H1 (cell line): ENCODE data around the gene EVC2. TPM values are rescaled to one million over a fixed set of nuclear protein-coding genes. Genes with fewer than 3 reads are reported as not detected.
A peak's percentile ranks its signal among the peaks of the same experiment; 100 is the strongest.

Source experiments
- CTCF ChIA-PET: fragments of 300-600 bp; sonication (Branson Sonifier 250); formaldehyde crosslinking; loops from one replicate; lab custom pipeline; 2021; ENCODE audit not compliant: partially characterized antibody; lab: Charles Lee
- POLR2A ChIA-PET: fragments of 300-600 bp; sonication (Branson Sonifier 250); formaldehyde crosslinking; loops from one replicate; lab custom pipeline; 2021; ENCODE audit warnings: inconsistent platforms; ENCODE audit not compliant: partially characterized antibody; lab: Charles Lee
- DNase-seq, 2 experiments: peaks; one replicate each; pipeline versions ENCODE4 v3.0.0 to v3.0.0-alpha.2; 2010 to 2022; ENCODE audit warnings: low spot score in 2 of 2, low read depth in 1 of 2, mixed read lengths in 1 of 2
- FAIRE-seq: peaks from 2 replicates; lab custom pipeline; 2011; peaks lifted over from hg19 to GRCh38; lab: Jason Lieb, UNC
- H2AFZ ChIP-seq: 2 replicates; pipeline ENCODE4 v1.8.1; 2012; ENCODE audit warnings: low read length, inconsistent platforms
- H2AK5ac ChIP-seq: 2 replicates; pipeline ENCODE4 v1.6.1; 2013; ENCODE audit warnings: low read depth, low read length
- H2BK120ac ChIP-seq: replicated peaks from 2 replicates; pipeline ENCODE3; 2013; ENCODE audit warnings: low read depth, low read length, inconsistent platforms
- H2BK12ac ChIP-seq: 2 replicates; pipeline ENCODE4 v1.6.1; 2013; ENCODE audit warnings: low read depth, low read length
- H2BK15ac ChIP-seq: 2 replicates; pipeline ENCODE4 v1.6.1; 2013; ENCODE audit warnings: low read length
- H2BK20ac ChIP-seq: 2 replicates; pipeline ENCODE4 v1.6.1; 2013; ENCODE audit warnings: low read length
- H2BK5ac ChIP-seq: 2 replicates; pipeline ENCODE4 v1.6.1; 2013; ENCODE audit warnings: low read depth, low read length
- H3K14ac ChIP-seq: 2 replicates; pipeline ENCODE4 v1.6.1; 2013; ENCODE audit warnings: inconsistent platforms; ENCODE audit not compliant: insufficient read length
- H3K18ac ChIP-seq: 2 replicates; pipeline ENCODE4 v1.6.1; 2013; ENCODE audit warnings: low read length; ENCODE audit errors: extremely low read depth
- H3K23ac ChIP-seq: 2 replicates; pipeline ENCODE4 v1.6.1; 2013; ENCODE audit warnings: inconsistent platforms; ENCODE audit not compliant: insufficient read length
- H3K23me2 ChIP-seq: 2 replicates; pipeline ENCODE4 v1.6.1; 2013; ENCODE audit warnings: low read depth, low read length
- H3K27ac ChIP-seq: 2 replicates; pipeline ENCODE4 v1.6.1; 2011; ENCODE audit warnings: low read depth, low read length, inconsistent platforms
- H3K27me3 ChIP-seq, 4 experiments: replicated peaks in 1 of 4; 1 replicate in 1 of 4; 2 replicates in 3 of 4; pipeline versions ENCODE4 v1.6.1 to v1.8.1; 2011 to 2013; ENCODE audit warnings: low read length in 3 of 4, mild to moderate bottlenecking in 3 of 4, inconsistent platforms in 2 of 4, mixed read lengths in 2 of 4, moderate library complexity in 1 of 4; ENCODE audit not compliant: control insufficient read depth in 3 of 4, insufficient read depth in 3 of 4; ENCODE audit errors: extremely low read depth in 1 of 4
- H3K36me3 ChIP-seq, 4 experiments: 2 replicates each; pipeline versions ENCODE4 v1.6.1 to v1.8.1; 2011 to 2013; ENCODE audit warnings: mild to moderate bottlenecking in 4 of 4, low read length in 3 of 4, moderate library complexity in 2 of 4, control low read depth in 1 of 4, inconsistent platforms in 1 of 4; ENCODE audit not compliant: insufficient read depth in 4 of 4, control insufficient read depth in 2 of 4
- H3K4ac ChIP-seq: replicated peaks from 2 replicates; pipeline ENCODE3; 2013; ENCODE audit warnings: low read length, low read depth, mixed read lengths, inconsistent platforms; ENCODE audit not compliant: insufficient read length
- H3K4me1 ChIP-seq, 4 experiments: replicated peaks in 1 of 4; 1 replicate in 1 of 4; 2 replicates in 3 of 4; pipeline versions ENCODE4 v1.6.1 to v1.8.1; 2011 to 2013; ENCODE audit warnings: low read length in 3 of 4, inconsistent platforms in 2 of 4, mixed read lengths in 1 of 4; ENCODE audit not compliant: insufficient read depth in 4 of 4, control insufficient read depth in 3 of 4
- H3K4me2 ChIP-seq, 2 experiments: 2 replicates each; pipeline versions ENCODE4 v1.6.1 to v1.8.1; 2011 to 2013; ENCODE audit warnings: low read depth in 2 of 2, low read length in 2 of 2, control low read depth in 1 of 2, inconsistent platforms in 1 of 2, mild to moderate bottlenecking in 1 of 2; ENCODE audit not compliant: insufficient read depth in 1 of 2
- H3K4me3 ChIP-seq, 4 experiments: fragments of 200-600, 300-600 bp in 1 of 4; sonication (generic), shearing (Covaris generic), sonication (Bioruptor Twin) in 1 of 4; 2 replicates each; pipeline versions ENCODE4 v1.5.1 to v1.8.1; 2011 to 2016; ENCODE audit warnings: low read length in 4 of 4, low read depth in 3 of 4, control low read depth in 2 of 4, inconsistent platforms in 2 of 4, mild to moderate bottlenecking in 2 of 4, mixed read lengths in 1 of 4, moderate library complexity in 1 of 4; ENCODE audit not compliant: insufficient read depth in 2 of 4; ENCODE audit errors: extremely low read depth in 1 of 4
- H3K56ac ChIP-seq: replicated peaks from 2 replicates; pipeline ENCODE3; 2013; ENCODE audit warnings: low read depth, mild to moderate bottlenecking, mixed read lengths, low read length, inconsistent platforms; ENCODE audit not compliant: insufficient read length
- H3K79me1 ChIP-seq: 2 replicates; pipeline ENCODE4 v1.6.1; 2013; ENCODE audit warnings: low read depth, low read length, control low read depth
- H3K79me2 ChIP-seq, 2 experiments: 2 replicates each; pipeline versions ENCODE4 v1.6.1 to v1.8.1; 2012 to 2013; ENCODE audit warnings: low read length in 2 of 2, mild to moderate bottlenecking in 2 of 2, inconsistent platforms in 1 of 2; ENCODE audit not compliant: insufficient read depth in 2 of 2, control insufficient read depth in 1 of 2
- H3K9ac ChIP-seq, 4 experiments: replicated peaks in 1 of 4; 1 replicate in 1 of 4; 2 replicates in 3 of 4; pipeline versions ENCODE4 v1.6.1 to v1.8.1; 2011 to 2013; ENCODE audit warnings: low read depth in 3 of 4, low read length in 3 of 4, control low read depth in 2 of 4, mild to moderate bottlenecking in 2 of 4, moderate library complexity in 2 of 4, inconsistent platforms in 1 of 4; ENCODE audit errors: extremely low read depth in 1 of 4
- H3K9me3 ChIP-seq, 2 experiments: 2 replicates each; pipeline versions ENCODE4 v1.6.1 to v1.8.1; 2012 to 2013; ENCODE audit warnings: mild to moderate bottlenecking in 2 of 2, moderate library complexity in 2 of 2, control low read depth in 1 of 2, inconsistent platforms in 1 of 2, low read depth in 1 of 2, low read length in 1 of 2, mixed read lengths in 1 of 2; ENCODE audit not compliant: insufficient read depth in 2 of 2
- H4K20me1 ChIP-seq, 2 experiments: replicated peaks in 1 of 2; 2 replicates each; pipeline versions ENCODE3 to v1.8.1; 2011 to 2013; ENCODE audit warnings: inconsistent platforms in 2 of 2, low read length in 2 of 2, mild to moderate bottlenecking in 1 of 2; ENCODE audit not compliant: insufficient read depth in 2 of 2, control insufficient read depth in 1 of 2
- H4K5ac ChIP-seq: 2 replicates; pipeline ENCODE4 v1.6.1; 2013; ENCODE audit warnings: low read length, low read depth, mixed read lengths, inconsistent platforms; ENCODE audit not compliant: insufficient read length
- H4K8ac ChIP-seq: 2 replicates; pipeline ENCODE4 v1.8.0; 2013; ENCODE audit warnings: mild to moderate bottlenecking, moderate library complexity, low read length, inconsistent platforms; ENCODE audit not compliant: insufficient read depth; ENCODE audit errors: extremely low read depth
- H4K91ac ChIP-seq: replicated peaks from 2 replicates; pipeline ENCODE3; 2013; ENCODE audit warnings: low read length, mixed read lengths, inconsistent platforms; ENCODE audit not compliant: insufficient read length
- CEBPB ChIP-seq: IDR thresholded peaks from 2 replicates; pipeline ENCODE4 v1.6.1; 2012; ENCODE audit warnings: low read depth, low read length
- CHD1 ChIP-seq: IDR thresholded peaks from 2 replicates; pipeline ENCODE4 v1.6.1; 2012; ENCODE audit warnings: low read depth, low read length, improper control_type of control experiment
- EGR1 ChIP-seq: IDR thresholded peaks from 2 replicates; pipeline ENCODE4 v1.6.1; 2011; ENCODE audit warnings: low read depth, low read length, borderline replicate concordance
- EZH2 ChIP-seq: fragments of 200-600 bp; sonication (generic); IDR thresholded peaks from 2 replicates; pipeline ENCODE4 v1.7.1; 2012; ENCODE audit warnings: low read depth, mild to moderate bottlenecking, moderate library complexity, low read length, inconsistent platforms; ENCODE audit not compliant: severe bottlenecking
- JUN ChIP-seq: IDR thresholded peaks from 2 replicates; pipeline ENCODE4 v1.6.1; 2011; ENCODE audit warnings: low read depth, mild to moderate bottlenecking, improper control_type of control experiment, low read length
- KDM1A ChIP-seq: fragments of 200-600, 300-600 bp; sonication (generic); IDR thresholded peaks from 2 replicates; pipeline ENCODE4 v1.7.1; 2016; ENCODE audit warnings: mild to moderate bottlenecking, low read length, borderline replicate concordance
- PHF8 ChIP-seq: fragments of 200-600 bp; sonication (generic); conservative IDR thresholded peaks from 2 replicates; pipeline ENCODE4 v1.7.1; 2012; ENCODE audit warnings: low read depth, mild to moderate bottlenecking, inconsistent platforms, low read length, moderate library complexity
- RBBP5 ChIP-seq: IDR thresholded peaks from 2 replicates; pipeline ENCODE4 v1.7.1; 2012; ENCODE audit warnings: low read depth, mild to moderate bottlenecking, inconsistent platforms, low read length, moderate library complexity, borderline replicate concordance
- RXRA ChIP-seq: IDR thresholded peaks from 2 replicates; pipeline ENCODE4 v1.6.1; 2011; ENCODE audit warnings: low read depth, mild to moderate bottlenecking, low read length, moderate library complexity; ENCODE audit not compliant: insufficient read depth
- SP4 ChIP-seq: IDR thresholded peaks from 2 replicates; pipeline ENCODE4 v1.6.1; 2012; ENCODE audit warnings: low read length, inconsistent platforms
- WGBS, 2 experiments: shearing (Covaris generic) in 1 of 2; methylation state at CpG; one replicate each; pipeline versions ENCODE4 v1.1.6 to v1.1.7; 2013 to 2015; ENCODE audit warnings: low lambda C conversion rate in 2 of 2, mixed read lengths in 2 of 2, inconsistent platforms in 1 of 2, low coverage in 1 of 2, missing lambda C conversion rate in 1 of 2; ENCODE audit not compliant: insufficient replicate concordance in 2 of 2, insufficient coverage in 1 of 2, insufficient read length in 1 of 2; ENCODE audit errors: extremely low coverage in 1 of 2, missing lambda C conversion rate in 1 of 2; 5-methylcytosine and 5-hydroxymethylcytosine counted together
- polyA plus RNA-seq, 7 experiments: library from polyadenylated mRNA; depleted of rRNA in 3 of 7; stranded (reverse) in 5 of 7; unstranded in 2 of 7; fragments of >200 nt in 5 of 7; fragments of 200-250 nt in 2 of 7; gene quantifications; 1 replicate in 5 of 7; 2 replicates in 1 of 7; 4 replicates in 1 of 7; pipeline versions ENCODE4 v1.2.1 to v1.2.3, GENCODE V29; 2011 to 2013; ENCODE audit warnings: missing spikeins in 2 of 7, mixed read lengths in 2 of 7
- total RNA-seq: library from RNA; stranded (reverse); fragmentation: NEBNext Ultra II Directional; extraction: Animal tissue kit (Norgen Biotek cat#: 25700); gene quantifications from 2 replicates; pipeline ENCODE4 v1.2.1, GENCODE V29; 2021
- TF ChIP-seq, protein P1 (sequence below): IDR thresholded peaks from 2 replicates; pipeline ENCODE4 v1.6.1; 2011; ENCODE audit warnings: low read depth, mild to moderate bottlenecking, low read length; ENCODE audit not compliant: insufficient read depth
- TF ChIP-seq, protein P2 (sequence below): IDR thresholded peaks from 2 replicates; pipeline ENCODE4 v1.6.1; 2012; ENCODE audit warnings: low read length, inconsistent platforms

The EVC2 gene
- total and polyA plus RNA-seq, 2 of the 8 experiments (the other 6 are each of a cell fraction or from before 2014, with no cell fraction given), result 0.73 to 5.9 TPM

DNA sequence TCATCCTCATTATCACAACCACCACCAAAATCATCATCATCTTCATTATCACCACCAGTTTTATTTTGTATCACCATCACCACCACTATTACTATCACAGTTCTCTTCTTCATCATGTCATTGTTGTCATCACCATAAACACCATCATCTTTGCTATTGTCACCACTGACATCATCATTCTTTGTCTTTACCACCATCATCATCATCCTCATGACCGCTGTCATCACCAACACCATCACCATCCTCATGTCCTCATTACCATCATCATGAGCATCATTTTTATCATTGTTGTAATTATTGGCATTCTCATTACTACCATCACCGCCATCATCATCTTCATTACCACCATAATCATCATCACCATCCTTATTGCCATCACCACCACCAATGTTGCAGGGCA lies 34.0 kb upstream of the EVC2 start:
- H2BK20ac ChIP-seq, result no peak overlapping the region
- TF ChIP-seq CEBPB, result no peak
- no peak for TF ChIP-seq EGR1
- TF ChIP-seq JUN, result no peak
- no peak for TF ChIP-seq CHD1
- no peak for TF ChIP-seq RXRA
- no peak for TF ChIP-seq SP4
- no peak for TF ChIP-seq EZH2
- TF ChIP-seq RBBP5, result no peak
- no peak for TF ChIP-seq PHF8
- TF ChIP-seq, protein P1, sequence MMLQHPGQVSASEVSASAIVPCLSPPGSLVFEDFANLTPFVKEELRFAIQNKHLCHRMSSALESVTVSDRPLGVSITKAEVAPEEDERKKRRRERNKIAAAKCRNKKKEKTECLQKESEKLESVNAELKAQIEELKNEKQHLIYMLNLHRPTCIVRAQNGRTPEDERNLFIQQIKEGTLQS, result no peak
- TF ChIP-seq, protein P2, sequence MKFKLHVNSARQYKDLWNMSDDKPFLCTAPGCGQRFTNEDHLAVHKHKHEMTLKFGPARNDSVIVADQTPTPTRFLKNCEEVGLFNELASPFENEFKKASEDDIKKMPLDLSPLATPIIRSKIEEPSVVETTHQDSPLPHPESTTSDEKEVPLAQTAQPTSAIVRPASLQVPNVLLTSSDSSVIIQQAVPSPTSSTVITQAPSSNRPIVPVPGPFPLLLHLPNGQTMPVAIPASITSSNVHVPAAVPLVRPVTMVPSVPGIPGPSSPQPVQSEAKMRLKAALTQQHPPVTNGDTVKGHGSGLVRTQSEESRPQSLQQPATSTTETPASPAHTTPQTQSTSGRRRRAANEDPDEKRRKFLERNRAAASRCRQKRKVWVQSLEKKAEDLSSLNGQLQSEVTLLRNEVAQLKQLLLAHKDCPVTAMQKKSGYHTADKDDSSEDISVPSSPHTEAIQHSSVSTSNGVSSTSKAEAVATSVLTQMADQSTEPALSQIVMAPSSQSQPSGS, result no peak
- no peak for TF ChIP-seq KDM1A

More for the DNA sequence above, 34.0 kb upstream of the EVC2 start:
- no peak overlapping the region for H2AK5ac ChIP-seq
- no peak overlapping the region for H3K4me3 ChIP-seq
- no peak for DNase-seq
- H2AFZ ChIP-seq, result no peak overlapping the region
- no peak overlapping the region for H3K23ac ChIP-seq
- WGBS, 2 experiments, result 91% methylated on average over 2 of the region's 2 CpGs; no CpG with 5 or more reads in 1 of the 2 experiments
- no peak overlapping the region for H4K5ac ChIP-seq
- peaks cover 6% of the 10 kb centered on the region; the same call in 1 of the 2 replicates for H3K23me2 ChIP-seq
- no peak overlapping the region for H3K27ac ChIP-seq
- no peak overlapping the region for H2BK15ac ChIP-seq
- no peaks in the 10 kb centered on the region for H3K79me2 ChIP-seq
- ChIA-PET POLR2A (no interaction called here), CTCF (interaction anchor here (1.5 kb wide), 1 partner anchor 48 kb away, joined by 5 read pairs; no protein-coding TSS in a partner anchor)
- peak overlapping the region; percentile 42 for H3K56ac ChIP-seq
- no peak overlapping the region for H2BK120ac ChIP-seq
- H4K8ac ChIP-seq, result no peak overlapping the region
- no peak overlapping the region for H3K18ac ChIP-seq
- no peak overlapping the region for H4K91ac ChIP-seq
- FAIRE-seq, result no peak
- no peaks in the 10 kb centered on the region for H3K27me3 ChIP-seq
- no peak overlapping the region for H2BK12ac ChIP-seq
- H2BK5ac ChIP-seq, result no peak overlapping the region
- peaks cover 0 to 26% (median 12%) of the 10 kb centered on the region in 4 experiments; a peak in 5 of 8 replicates for H3K36me3 ChIP-seq
- H3K4me1 ChIP-seq, result no peaks in the 10 kb centered on the region
- no peaks in the 10 kb centered on the region for H3K79me1 ChIP-seq
- no peak overlapping the region for H3K14ac ChIP-seq
- H4K20me1 ChIP-seq, result no peaks in the 10 kb centered on the region
- H3K9ac ChIP-seq, result no peak overlapping the region
- H3K9me3 ChIP-seq, result peaks cover 0 to 3% of the 10 kb centered on the region in 2 experiments; a peak in 1 of 4 replicates
- H3K4ac ChIP-seq, result no peak overlapping the region
- H3K4me2 ChIP-seq, result no peak overlapping the region
